Astrocyte of the cerebellum (primary cell): ENCODE results near the gene TMEM253.

ENCODE experiments used
- DNase-seq: peaks from one replicate; pipeline ENCODE4 v3.0.0-alpha.2; 2011; ENCODE audit warnings: low read depth
- H3K4me3 ChIP-seq: 2 replicates; pipeline ENCODE4 v1.5.1; 2011; ENCODE audit warnings: mild to moderate bottlenecking, low read depth, low read length, moderate library complexity
- in situ Hi-C: cut with HindIII; loops from 2 replicates; pipeline ENCODE4 v1.10.0; 2017; ENCODE audit warnings: low sequenced_read_pairs
- TF ChIP-seq, protein P1 (sequence below): IDR thresholded peaks from 2 replicates; pipeline ENCODE4 v1.5.1; 2012; ENCODE audit warnings: low read length, low read depth, moderate library complexity, mild to moderate bottlenecking; ENCODE audit errors: missing control alignments

TMEM253 gene

DNA sequence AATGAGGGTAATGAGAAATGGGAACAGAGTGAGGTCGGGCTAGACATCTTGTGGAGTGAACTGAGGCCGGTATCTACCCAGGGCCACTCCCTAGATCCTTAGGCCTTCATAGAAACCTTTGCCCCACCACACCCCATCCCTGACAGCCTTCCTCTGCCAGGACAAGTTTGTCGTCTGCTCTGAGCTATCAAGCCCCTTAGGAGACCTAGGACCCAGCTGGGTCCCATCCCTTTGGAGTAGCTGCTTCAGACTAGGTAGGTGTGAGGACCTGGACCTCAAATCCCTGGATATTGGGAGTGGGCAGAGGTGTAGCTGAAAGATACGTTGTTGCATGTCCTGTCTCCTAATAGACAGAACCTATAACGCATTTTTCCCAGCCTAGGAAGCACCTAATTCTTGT lies at the start of gene TMEM253:
Gene TMEM253, plus strand, starts transcription at position 136 of the 400 bp plus-strand sequence. CDS start 278 bp downstream, outside the sequence.
- TF ChIP-seq, protein P1, sequence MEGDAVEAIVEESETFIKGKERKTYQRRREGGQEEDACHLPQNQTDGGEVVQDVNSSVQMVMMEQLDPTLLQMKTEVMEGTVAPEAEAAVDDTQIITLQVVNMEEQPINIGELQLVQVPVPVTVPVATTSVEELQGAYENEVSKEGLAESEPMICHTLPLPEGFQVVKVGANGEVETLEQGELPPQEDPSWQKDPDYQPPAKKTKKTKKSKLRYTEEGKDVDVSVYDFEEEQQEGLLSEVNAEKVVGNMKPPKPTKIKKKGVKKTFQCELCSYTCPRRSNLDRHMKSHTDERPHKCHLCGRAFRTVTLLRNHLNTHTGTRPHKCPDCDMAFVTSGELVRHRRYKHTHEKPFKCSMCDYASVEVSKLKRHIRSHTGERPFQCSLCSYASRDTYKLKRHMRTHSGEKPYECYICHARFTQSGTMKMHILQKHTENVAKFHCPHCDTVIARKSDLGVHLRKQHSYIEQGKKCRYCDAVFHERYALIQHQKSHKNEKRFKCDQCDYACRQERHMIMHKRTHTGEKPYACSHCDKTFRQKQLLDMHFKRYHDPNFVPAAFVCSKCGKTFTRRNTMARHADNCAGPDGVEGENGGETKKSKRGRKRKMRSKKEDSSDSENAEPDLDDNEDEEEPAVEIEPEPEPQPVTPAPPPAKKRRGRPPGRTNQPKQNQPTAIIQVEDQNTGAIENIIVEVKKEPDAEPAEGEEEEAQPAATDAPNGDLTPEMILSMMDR, result no peak
- in situ Hi-C loops, result no loop called here
- no peak within 1 kb of the TSS for H3K4me3 ChIP-seq
- no peak for DNase-seq

DNA sequence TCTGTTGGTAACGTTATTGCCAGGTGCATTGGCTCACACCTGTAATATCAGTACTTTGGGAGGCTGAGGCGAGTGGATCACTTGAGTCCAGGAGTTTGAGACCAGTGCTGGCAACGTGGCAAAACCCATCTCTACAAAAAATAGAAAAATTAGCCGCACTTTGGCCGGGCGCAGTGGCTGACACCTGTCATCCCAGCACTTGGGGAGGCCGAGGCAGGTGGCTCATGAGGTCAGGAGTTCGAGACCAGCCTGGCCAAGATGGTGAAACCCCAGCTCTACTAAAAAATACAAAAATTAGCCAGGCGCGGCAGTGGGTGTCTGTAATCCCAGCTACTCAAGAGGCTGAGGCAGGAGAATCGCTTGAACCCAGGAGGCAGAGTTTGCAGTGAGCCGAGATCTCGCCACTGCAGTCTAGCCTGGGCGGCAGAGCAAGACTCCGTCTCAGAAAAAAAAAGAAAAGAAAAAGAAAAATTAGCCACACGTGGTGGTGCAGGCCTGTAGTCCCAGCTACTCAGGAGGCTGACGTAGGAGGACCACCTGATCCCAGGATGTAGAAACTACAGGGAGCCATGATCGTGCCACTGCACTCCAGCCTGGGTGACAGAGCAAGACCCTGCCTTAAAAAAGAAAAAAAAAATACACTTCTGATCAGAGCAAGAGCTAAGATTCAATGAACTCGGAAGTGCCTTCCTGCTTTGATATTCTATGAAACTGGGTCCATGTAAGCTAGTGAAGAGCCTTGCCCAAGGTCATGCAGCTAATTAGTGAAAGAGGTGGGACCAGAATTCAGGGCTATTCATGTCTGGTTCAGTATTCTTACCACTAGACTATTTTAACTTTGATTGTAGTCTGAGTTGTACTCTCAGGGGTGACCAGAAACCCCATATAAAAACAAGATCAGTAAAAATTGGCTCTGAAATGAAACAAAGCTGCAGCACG lies 47.4 kb upstream of the TMEM253 start:
- no peak for DNase-seq
- no peak overlapping the region for H3K4me3 ChIP-seq
- in situ Hi-C loops, result no loop called here
- TF ChIP-seq, protein P1, result no peak

DNA sequence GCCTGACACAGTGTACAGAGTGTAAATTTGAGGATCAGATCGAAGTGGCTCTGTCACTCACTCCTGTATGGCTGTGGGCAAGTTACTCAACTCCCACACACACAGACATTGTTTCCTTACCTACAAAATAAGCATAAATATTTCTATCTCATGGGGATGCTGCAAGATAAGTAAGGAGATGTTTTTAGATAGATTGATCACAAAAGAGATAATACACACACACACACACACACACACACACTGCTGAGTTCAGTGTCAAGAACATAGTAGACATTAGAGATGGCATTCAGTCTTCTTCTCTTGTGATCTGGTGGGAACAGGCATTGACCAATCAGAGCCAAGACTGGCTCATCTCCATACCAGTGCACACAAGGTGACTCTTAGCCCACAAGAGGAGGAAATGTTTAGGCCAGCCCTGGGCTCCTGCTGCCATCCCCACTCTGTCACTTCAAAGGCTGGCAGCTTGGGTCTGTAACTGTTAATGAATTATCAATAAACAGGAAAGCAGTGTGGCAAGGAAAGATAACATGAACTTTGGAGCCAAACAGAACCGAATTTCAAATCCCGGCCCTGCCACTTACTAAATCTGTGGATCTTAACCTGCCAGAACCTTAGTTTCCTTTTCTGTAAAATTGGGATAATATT lies 46.6 kb upstream of the TMEM253 start:
- H3K4me3 ChIP-seq, result no peak overlapping the region
- TF ChIP-seq, protein P1, result no peak
- in situ Hi-C loops, result no loop called here
- no peak for DNase-seq

DNA sequence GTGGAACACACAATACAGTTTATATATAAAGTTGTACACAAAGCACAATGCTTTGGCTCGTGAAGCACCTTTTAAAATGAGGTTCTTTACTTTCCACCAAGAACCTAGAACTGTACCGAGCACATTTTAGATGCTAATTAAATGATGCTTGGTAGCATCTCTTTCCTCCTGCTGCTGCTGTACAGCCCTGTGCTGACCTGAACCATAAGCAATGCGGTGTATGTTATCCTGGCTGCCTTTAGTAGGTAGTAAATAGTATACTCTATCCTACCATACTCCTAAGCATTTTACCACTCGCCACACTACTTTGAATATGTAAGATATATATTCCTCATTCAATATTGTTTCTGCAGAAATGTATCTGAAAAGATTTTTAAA lies 46.1 kb upstream of the TMEM253 start:
- no peak for DNase-seq
- in situ Hi-C loops, result no loop called here
- TF ChIP-seq, protein P1, result no peak
- no peak overlapping the region for H3K4me3 ChIP-seq

DNA sequence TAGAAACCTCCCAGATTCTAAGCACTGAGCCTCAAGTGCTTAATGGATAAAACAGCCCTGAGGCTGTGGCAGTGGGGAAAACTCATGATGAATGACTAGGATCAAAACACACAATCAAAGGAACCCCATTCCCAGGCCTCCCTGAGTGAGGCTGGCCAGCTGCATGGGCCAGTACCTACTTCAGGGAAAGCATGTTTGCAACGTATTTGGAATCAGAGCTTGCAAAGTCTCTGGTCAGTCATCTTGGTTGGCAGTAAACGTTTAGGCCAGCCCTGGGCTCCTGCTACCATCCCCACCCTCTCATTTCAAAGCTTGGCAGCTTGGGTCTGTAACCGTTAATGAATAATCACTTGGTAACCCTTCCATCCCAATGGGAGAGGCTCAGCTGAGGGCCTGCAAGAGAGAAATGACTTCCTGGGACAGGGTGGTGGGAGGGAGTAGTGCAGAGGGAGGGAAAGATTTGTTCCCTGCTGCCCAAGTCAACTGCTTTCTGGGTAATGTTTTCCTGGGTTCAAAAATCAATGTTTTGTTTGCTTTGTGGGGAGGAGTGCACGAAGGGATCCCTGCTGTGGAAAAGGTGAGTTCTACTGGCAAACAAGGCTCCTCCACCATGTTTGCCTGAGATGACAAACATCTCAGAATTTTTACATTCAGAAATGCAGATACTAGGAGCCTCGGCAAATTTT lies 45.3 kb upstream of the TMEM253 start:
- no peak for DNase-seq
- no peak overlapping the region for H3K4me3 ChIP-seq
- TF ChIP-seq, protein P1, result no peak
- in situ Hi-C loops, result no loop called here

DNA sequence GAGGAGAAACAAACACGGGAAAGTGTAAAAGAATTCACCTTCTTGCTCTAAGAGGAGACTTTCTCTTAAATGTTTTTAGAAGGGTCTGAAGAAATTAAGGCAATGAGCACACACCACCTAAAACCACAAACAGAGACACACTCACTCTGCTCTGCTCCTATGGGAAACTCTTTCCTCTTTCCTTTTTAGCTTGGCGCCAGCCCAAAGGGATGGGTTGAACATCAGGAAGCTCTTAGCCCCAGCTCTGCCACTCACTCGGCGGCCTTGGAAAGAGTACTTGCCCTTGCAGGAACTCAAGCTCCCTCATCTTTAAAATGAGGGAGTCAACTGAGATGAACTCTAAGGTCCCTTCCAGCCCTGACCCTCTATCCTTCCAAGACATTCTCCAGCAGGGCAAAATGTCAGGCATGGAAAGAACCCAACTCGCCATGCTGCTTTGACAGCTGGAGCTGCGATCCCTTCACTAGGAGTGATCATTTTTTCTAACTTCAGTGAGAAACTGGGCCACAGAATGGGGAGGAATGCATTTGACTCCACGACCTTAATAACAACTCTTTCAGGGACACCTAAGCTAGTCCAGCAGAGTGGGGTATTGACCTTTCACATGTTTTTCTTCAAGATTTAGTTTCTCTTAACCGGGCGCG lies 44.2 kb upstream of the TMEM253 start:
- TF ChIP-seq, protein P1, result no peak
- DNase-seq, result no peak
- H3K4me3 ChIP-seq, result no peak overlapping the region
- in situ Hi-C loops, result no loop called here
